Liver (tissue), 9 donors: ENCODE measurements around the gene UNKL. TPM values are rescaled to one million over a fixed set of nuclear protein-coding genes. Genes with fewer than 3 reads are reported as not detected.

Source experiments
- DNase-seq: peaks from one replicate; pipeline ENCODE4 v3.0.0-alpha.2; 2017; ENCODE audit warnings: low spot score
- H3K27ac ChIP-seq, 2 donors: one replicate each; pipeline ENCODE4 v1.7.0; 2013; ENCODE audit warnings: inconsistent platforms in 2 of 2, low read length in 2 of 2, control low read depth in 1 of 2, low read depth in 1 of 2, mild to moderate bottlenecking in 1 of 2
- H3K27me3 ChIP-seq, 4 donors: one replicate each; pipeline versions ENCODE4 v1.6.1 to v1.7.0; 2013; ENCODE audit warnings: low read length in 3 of 4, inconsistent platforms in 1 of 4, mild to moderate bottlenecking in 1 of 4, moderate library complexity in 1 of 4; ENCODE audit not compliant: control insufficient read depth in 4 of 4, insufficient read depth in 4 of 4
- H3K36me3 ChIP-seq, 4 donors: one replicate each; pipeline versions ENCODE4 v1.6.1 to v1.7.0; 2013; ENCODE audit warnings: low read length in 3 of 4, mild to moderate bottlenecking in 3 of 4, low read depth in 1 of 4, moderate library complexity in 1 of 4; ENCODE audit not compliant: control insufficient read depth in 4 of 4, insufficient read depth in 3 of 4
- H3K4me1 ChIP-seq, 4 donors: one replicate each; pipeline versions ENCODE4 v1.6.1 to v1.7.0; 2013; ENCODE audit warnings: low read length in 3 of 4, mild to moderate bottlenecking in 3 of 4, moderate library complexity in 1 of 4; ENCODE audit not compliant: control insufficient read depth in 4 of 4, insufficient read depth in 4 of 4
- H3K4me3 ChIP-seq, 3 donors: one replicate each; pipeline versions ENCODE4 v1.6.1 to v1.7.0; 2013; ENCODE audit warnings: low read length in 3 of 3, control low read depth in 1 of 3, low read depth in 1 of 3, mild to moderate bottlenecking in 1 of 3
- H3K9ac ChIP-seq, 2 donors: one replicate each; pipeline ENCODE4 v1.7.0; 2013; ENCODE audit warnings: low read length in 2 of 2, mild to moderate bottlenecking in 2 of 2, moderate library complexity in 2 of 2, control low read depth in 1 of 2, low read depth in 1 of 2
- H3K9me3 ChIP-seq, 4 donors: one replicate each; pipeline versions ENCODE4 v1.6.1 to v1.7.0; 2013; ENCODE audit warnings: low read length in 3 of 4; ENCODE audit not compliant: control insufficient read depth in 4 of 4
- EGR1 ChIP-seq, 2 donors: IDR thresholded peaks; 2 replicates each; pipeline ENCODE4 v1.6.1; 2016 to 2018; ENCODE audit warnings: antibody characterized with exemption in 2 of 2, low read depth in 2 of 2
- FOXA2 ChIP-seq: IDR thresholded peaks from 2 replicates; pipeline ENCODE4 v1.6.1; 2016; ENCODE audit warnings: antibody characterized with exemption
- GABPA ChIP-seq, 2 donors: IDR thresholded peaks in 1 of 2; conservative IDR thresholded peaks in 1 of 2; 2 replicates each; pipeline ENCODE4 v1.6.1; 2016; ENCODE audit warnings: antibody characterized with exemption in 2 of 2, mild to moderate bottlenecking in 1 of 2, moderate library complexity in 1 of 2
- HNF4A ChIP-seq, 2 donors: conservative IDR thresholded peaks; 2 replicates each; pipeline ENCODE4 v1.6.1; 2016; ENCODE audit warnings: antibody characterized with exemption in 2 of 2, mild to moderate bottlenecking in 2 of 2
- HNF4G ChIP-seq: IDR thresholded peaks from 2 replicates; pipeline ENCODE4 v1.6.1; 2016; ENCODE audit warnings: antibody characterized with exemption
- JUND ChIP-seq, 2 donors: IDR thresholded peaks; 2 replicates each; pipeline ENCODE4 v1.6.1; 2016; ENCODE audit warnings: antibody characterized with exemption in 2 of 2
- NR2F2 ChIP-seq: IDR thresholded peaks from 2 replicates; pipeline ENCODE4 v1.6.1; 2016; ENCODE audit warnings: antibody characterized with exemption
- RAD21 ChIP-seq, 2 donors: IDR thresholded peaks; 2 replicates each; pipeline ENCODE4 v1.6.1; 2016; ENCODE audit warnings: antibody characterized with exemption in 2 of 2, mild to moderate bottlenecking in 2 of 2
- RXRA ChIP-seq, 2 donors: IDR thresholded peaks; 2 replicates each; pipeline ENCODE4 v1.6.1; 2017 to 2018; ENCODE audit warnings: antibody characterized with exemption in 2 of 2, mild to moderate bottlenecking in 1 of 2
- SP1 ChIP-seq: IDR thresholded peaks from 2 replicates; pipeline ENCODE4 v1.6.1; 2018; ENCODE audit warnings: antibody characterized with exemption, mild to moderate bottlenecking
- TAF1 ChIP-seq: conservative IDR thresholded peaks from 2 replicates; pipeline ENCODE4 v1.6.1; 2016; ENCODE audit warnings: antibody characterized with exemption, mild to moderate bottlenecking
- YY1 ChIP-seq: IDR thresholded peaks from 2 replicates; pipeline ENCODE4 v1.6.1; 2016; ENCODE audit warnings: antibody characterized with exemption, mild to moderate bottlenecking
- WGBS: extraction: QIAGEN DNeasy Blood & Tissue Kit; methylation state at CpG from one replicate; pipeline ENCODE4 v1.1.7; 2013; 5-methylcytosine and 5-hydroxymethylcytosine counted together
- polyA plus RNA-seq, 2 donors: library from polyadenylated mRNA; stranded (reverse) in 1 of 2; unstranded in 1 of 2; fragments of 200-250 nt in 1 of 2; fragments of >200 nt in 1 of 2; fragmentation: Nextera tagmentation in 1 of 2; extraction: Ambion mirVana in 1 of 2; gene quantifications; one replicate each; pipeline versions ENCODE4 v1.2.1 to v1.2.3, GENCODE V29; 2013 to 2015
- total RNA-seq, 2 donors: library from RNA; depleted of rRNA; stranded (reverse); fragments of >200 nt; gene quantifications; one replicate each; pipeline ENCODE4 v1.2.3, GENCODE V29; 2014
- TF ChIP-seq, protein P1 (sequence below): fragments of 150-350 bp; IDR thresholded peaks from 2 replicates; pipeline ENCODE4 v1.5.1; 2017; ENCODE audit warnings: improper control_type of control experiment, low read depth, low read length; ENCODE audit not compliant: missing input control
- TF ChIP-seq, protein P2 (sequence below): IDR thresholded peaks from 2 replicates; pipeline ENCODE4 v1.6.1; 2016; ENCODE audit warnings: antibody characterized with exemption
- TF ChIP-seq, protein P3 (sequence below): IDR thresholded peaks from 2 replicates; pipeline ENCODE4 v1.6.1; 2016; ENCODE audit warnings: antibody characterized with exemption
- donor health status: healthy.
- donor health status: healthy.
- donor health status: healthy.
- donor health status: healthy.
- donor health status: healthy.

UNKL gene
- total and polyA plus RNA-seq, 4 donors: 3.5 to 14.7 (median 6.6) TPM

DNA sequence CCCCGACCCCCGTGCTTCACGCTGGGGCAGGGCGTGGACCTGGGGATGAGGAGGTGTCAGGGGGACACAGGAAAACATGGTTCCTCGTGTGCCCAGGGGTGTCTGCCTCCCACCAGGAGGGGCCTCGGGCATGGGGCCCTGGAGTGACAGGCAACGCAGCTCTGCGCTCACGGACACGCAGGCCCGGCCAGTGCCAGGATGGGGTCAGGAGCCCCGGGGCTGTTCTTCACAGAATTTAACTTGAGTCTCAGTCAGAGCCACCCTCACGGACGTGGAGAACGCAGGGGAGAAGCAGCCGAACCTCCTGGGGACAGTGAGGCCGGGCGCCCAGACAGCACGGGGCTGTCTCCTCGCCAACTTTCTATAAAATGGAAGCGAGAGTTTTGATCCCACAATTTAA lies 16.7 kb downstream of the UNKL start:
- 97% methylated on average over 21 of the region's 21 CpGs for WGBS
- H3K27ac ChIP-seq: no peak overlapping the region
- no peak overlapping the region for H3K9ac ChIP-seq
- H3K4me1 ChIP-seq: no peaks in the 10 kb centered on the region
- peaks cover 8 to 53% (median 18%) of the 10 kb centered on the region in 4 donors for H3K36me3 ChIP-seq
- no peaks in the 10 kb centered on the region for H3K9me3 ChIP-seq
- H3K27me3 ChIP-seq: no peaks in the 10 kb centered on the region
- TF ChIP-seq TAF1 (no peak), GABPA (IDR thresholded peaks at IDR 0.05 in 1 of 2, conservative IDR thresholded peaks at IDR 0.05 in 1 of 2) (no peak), JUND (IDR thresholded peaks at IDR 0.05) (no peak), EGR1 (IDR thresholded peaks at IDR 0.05; ENCODE audit: low read depth in 2 of 2) (no peak), HNF4A (conservative IDR thresholded peaks at IDR 0.05) (no peak), HNF4G (no peak), YY1 (no peak), FOXA2 (no peak), RAD21 (IDR thresholded peaks at IDR 0.05) (no peak), NR2F2 (no peak), RXRA (IDR thresholded peaks at IDR 0.05) (no peak), SP1 (no peak)
- TF ChIP-seq, protein P1, sequence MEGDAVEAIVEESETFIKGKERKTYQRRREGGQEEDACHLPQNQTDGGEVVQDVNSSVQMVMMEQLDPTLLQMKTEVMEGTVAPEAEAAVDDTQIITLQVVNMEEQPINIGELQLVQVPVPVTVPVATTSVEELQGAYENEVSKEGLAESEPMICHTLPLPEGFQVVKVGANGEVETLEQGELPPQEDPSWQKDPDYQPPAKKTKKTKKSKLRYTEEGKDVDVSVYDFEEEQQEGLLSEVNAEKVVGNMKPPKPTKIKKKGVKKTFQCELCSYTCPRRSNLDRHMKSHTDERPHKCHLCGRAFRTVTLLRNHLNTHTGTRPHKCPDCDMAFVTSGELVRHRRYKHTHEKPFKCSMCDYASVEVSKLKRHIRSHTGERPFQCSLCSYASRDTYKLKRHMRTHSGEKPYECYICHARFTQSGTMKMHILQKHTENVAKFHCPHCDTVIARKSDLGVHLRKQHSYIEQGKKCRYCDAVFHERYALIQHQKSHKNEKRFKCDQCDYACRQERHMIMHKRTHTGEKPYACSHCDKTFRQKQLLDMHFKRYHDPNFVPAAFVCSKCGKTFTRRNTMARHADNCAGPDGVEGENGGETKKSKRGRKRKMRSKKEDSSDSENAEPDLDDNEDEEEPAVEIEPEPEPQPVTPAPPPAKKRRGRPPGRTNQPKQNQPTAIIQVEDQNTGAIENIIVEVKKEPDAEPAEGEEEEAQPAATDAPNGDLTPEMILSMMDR: no peak
- TF ChIP-seq, protein P2, sequence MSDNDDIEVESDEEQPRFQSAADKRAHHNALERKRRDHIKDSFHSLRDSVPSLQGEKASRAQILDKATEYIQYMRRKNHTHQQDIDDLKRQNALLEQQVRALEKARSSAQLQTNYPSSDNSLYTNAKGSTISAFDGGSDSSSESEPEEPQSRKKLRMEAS: no peak
- TF ChIP-seq, protein P3, sequence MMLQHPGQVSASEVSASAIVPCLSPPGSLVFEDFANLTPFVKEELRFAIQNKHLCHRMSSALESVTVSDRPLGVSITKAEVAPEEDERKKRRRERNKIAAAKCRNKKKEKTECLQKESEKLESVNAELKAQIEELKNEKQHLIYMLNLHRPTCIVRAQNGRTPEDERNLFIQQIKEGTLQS: no peak
- DNase-seq: no peak
- no peak overlapping the region for H3K4me3 ChIP-seq

DNA sequence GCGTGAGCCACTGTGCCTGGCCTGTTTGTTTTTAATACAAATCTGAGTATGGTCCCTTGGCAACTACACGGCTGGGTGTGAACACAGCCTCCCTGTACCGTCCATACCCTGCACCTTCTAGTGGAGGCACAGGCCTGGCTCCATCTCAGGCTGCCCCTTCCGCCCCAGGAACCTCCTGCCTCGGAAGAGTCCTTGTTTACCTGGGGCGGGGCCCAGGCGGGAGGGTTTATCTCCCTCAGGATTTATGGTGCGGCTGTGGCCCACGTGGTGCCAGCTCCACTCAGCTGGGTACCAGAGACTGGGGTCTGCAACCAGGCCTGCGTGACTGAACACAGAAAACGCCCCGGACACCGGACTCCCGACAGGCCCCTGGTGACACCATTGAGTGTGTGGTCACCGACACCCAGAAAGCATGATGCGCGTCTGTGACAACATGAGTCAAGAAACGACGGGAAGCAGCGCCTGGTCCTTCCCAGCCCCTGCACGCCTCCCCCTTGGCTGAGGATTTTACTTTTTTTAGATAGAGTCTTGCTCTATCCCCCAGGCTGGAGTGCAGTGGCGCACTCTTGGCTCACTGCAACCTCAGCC lies 19.0 kb downstream of the UNKL start:
- Histone ChIP-seq H3K36me3 (peaks cover 7 to 49% (median 22%) of the 10 kb centered on the region in 4 donors), H3K9me3 (no peaks in the 10 kb centered on the region), H3K27ac (no peak overlapping the region), H3K27me3 (no peaks in the 10 kb centered on the region), H3K4me3 (no peak overlapping the region), H3K9ac (no peak overlapping the region), H3K4me1 (no peaks in the 10 kb centered on the region)
- WGBS: 94% methylated on average over 22 of the region's 22 CpGs
- no peak for DNase-seq
- TF ChIP-seq, protein P3: no peak
- TF ChIP-seq, protein P1: no peak
- TF ChIP-seq NR2F2: no peak
- no peak for TF ChIP-seq FOXA2
